SH-SY5Y (cell line): Measurements from ENCODE around the gene AGR3.

Source experiments
- GATA2 ChIP-seq: IDR thresholded peaks from 2 replicates; pipeline ENCODE4 v1.6.1; 2011; ENCODE audit warnings: mild to moderate bottlenecking, low read depth, low read length
- GATA3 ChIP-seq: IDR thresholded peaks from 2 replicates; pipeline ENCODE4 v1.6.1; 2011; ENCODE audit warnings: low read depth, mild to moderate bottlenecking, low read length, moderate library complexity

The AGR3 gene

DNA sequence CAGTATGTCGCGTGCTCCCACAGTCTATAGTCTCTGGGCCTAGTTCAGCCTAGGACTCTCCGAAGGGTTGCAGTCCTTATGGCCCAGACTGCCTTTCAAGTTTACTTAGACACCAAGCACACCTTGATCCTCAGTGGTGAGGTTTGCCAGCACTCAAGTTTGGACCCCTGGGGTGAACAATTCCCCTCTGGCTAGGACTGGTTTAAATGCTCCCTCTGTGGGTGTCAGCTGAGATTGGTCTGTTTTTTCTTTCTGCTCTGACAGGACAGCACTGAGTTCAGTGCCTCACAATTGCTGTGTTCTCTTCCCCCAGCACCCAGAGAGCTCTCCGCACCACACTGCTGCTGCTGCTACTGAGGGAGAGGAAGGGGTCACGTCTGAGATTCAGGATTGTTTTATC, 31.9 kb upstream of the AGR3 start:
- TF ChIP-seq GATA3: no peak
- no peak for TF ChIP-seq GATA2

DNA sequence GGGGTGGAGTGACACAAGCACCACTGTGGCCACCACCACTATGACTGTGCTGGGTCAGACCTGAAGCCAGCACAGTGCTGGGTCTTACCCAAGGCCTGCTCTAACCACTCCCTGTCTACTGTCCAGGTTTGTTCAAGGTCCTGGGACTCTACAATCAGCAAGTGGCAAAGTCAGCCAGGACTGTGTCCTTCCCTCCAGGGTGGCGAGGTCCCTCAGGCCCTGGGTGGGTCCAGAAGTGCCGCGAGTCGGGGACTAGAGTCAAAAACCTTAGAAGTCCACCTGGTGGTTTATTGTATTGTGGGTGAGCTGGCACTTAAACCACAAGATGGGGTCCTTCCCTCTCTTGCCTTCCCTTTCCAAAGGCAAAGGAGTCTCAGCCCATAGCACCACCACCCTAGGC, 30.8 kb upstream of the AGR3 start:
- TF ChIP-seq GATA2 (no peak), GATA3 (no peak)

DNA sequence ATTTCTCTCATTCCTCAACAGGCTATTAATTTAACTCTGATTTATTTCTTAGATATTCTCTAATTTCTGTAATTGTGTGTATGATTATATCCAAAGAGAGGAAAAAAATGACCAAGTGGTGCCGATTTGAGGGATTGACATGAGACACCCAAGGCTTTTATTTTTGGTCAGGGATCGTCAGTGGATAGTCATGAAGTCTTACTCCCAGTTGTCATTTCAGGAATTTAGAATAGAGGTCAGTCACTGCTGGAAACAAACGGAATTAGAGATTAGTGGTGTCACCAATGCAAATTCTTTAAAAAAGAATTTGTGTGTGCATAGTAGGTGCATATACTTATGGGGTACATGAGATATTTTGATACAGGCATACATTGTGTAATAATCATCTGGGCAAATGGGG, 26.8 kb upstream of the AGR3 start:
- TF ChIP-seq GATA2 (no peak), GATA3 (no peak)

DNA sequence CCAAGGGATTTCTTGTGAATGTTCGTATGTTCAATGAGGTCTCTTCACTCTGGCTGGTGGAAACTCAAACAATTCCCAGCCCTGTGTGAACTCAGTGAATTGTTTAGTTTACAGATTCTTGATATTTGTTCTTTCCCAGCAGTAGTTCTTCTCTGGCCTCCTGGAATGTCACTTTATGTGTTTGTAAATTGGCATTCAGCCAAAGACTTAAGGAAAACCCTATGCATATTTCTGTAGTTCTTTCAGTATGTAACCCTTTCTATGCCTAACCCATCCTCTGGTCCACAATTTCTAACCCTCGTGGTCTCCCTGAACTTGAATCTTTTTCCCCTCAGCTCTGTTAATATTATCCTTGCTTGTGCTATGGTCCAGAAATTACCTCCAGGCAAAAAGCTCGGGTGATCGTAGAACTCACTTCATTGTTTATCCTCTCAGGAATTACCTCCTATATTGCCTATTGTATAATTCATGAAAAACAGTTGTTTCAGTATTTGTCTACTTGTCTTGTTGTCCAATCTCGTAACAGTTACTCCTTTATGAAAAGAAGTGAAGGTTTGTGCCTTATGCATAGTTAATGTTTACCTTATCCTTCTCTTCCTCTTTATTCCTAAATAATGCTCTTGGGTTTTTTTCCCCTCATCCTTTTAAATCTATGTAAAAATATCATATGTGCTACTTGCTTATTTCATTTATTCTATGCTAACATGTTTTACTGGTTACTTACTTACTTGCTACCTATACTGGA, 23.7 kb upstream of the AGR3 start:
- no peak for TF ChIP-seq GATA2
- TF ChIP-seq GATA3: no peak

DNA sequence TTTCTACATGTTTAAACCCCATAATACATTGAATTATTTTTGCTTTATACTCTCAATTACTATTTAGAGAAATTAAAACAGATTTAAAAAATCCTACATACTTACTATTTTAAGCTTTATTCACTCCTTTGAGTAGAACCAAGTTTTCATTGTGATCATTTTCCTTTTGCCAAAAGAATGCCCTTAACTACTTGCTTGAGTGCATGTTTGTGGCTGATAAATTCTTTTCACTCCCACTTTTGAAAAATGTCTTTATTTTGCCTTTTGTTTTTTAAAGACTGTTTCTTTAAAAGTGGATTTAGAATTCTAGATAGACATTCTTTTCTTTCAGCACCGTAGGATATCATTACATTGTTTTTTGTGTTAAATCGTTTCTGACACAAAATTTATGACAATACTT, 22.3 kb upstream of the AGR3 start:
- TF ChIP-seq GATA2 (no peak), GATA3 (no peak)

DNA sequence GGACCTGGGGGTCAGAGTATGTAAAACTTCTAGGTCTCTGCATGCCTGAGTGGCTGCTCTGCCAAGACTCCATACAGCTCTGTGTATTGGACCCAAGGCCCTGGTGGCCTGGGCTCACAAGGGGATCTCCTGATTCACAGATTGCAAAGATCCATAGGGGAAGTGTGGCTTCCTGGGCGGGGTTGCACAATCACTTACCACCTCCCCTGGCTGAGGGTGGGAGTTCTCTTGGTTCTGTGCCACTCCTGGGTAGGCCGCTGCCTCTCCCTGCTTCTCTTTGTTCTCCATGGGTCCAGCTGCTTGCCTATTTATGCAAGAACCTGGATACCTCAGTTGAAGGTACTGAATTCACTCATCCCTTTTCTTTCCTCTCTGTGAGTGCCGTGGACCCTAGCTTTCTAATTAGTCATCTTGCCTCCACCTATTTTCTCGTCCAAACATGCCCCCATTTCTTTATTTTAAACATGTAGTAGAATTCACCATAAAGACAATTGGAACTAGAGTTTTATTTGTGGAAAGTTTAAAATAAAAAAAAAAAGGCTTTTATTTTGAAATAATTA, 18.5 kb upstream of the AGR3 start:
- TF ChIP-seq GATA3 (no peak), GATA2 (no peak)

DNA sequence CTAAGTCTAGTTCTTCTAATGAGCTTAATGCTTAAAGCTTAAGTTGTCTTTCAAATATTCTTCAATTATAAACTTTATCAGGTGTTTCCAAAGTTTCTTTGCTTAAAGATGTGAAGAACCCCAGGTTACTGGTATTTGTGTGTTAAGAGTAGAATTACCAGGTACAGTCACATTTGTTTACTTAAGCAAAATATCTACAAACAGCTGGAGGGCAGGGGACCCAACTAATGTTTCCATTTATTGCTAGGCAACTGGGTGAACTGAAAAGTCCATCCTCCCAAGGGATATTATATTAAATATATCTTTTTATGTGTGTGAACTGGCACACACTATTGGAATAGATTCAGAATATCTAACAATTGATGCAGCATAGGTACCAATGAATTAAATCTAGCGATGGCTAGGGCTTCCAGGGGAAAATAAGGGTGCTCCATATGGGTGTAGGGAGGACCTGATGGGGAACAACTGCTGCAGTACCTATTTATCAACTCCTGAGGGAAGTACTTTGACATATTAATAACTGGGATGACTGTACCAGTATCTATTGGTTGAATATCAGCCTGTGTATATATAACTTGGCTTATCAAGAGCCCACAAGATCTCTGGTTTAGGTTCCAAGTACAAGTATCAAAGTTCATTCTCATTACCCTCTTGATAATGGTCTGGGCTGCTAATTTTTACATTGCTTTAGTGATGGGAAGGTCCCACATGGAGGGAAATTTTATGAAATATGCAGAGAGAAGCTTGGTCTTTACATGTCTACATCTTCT, 10.3 kb upstream of the AGR3 start:
- TF ChIP-seq GATA3 (no peak), GATA2 (no peak)

DNA sequence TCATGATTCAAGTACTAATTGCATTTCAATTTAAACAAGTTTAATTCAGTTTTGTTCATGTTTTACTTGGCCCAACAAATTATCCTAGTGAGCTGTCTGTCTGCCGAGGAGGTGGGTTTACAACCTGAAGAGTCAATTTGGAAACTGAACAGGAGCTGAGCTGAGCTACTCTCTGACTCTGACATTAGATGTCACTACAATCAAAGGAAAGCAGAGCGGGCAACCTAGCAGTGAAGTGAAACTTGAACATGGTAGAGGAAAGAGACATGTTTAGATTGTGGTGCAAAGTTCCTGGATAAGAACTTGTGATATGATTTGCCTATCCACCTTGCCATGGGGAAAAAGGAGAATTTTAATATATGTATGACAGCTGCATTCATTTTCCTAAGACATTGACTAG, 9.6 kb upstream of the AGR3 start:
- no peak for TF ChIP-seq GATA3
- no peak for TF ChIP-seq GATA2

DNA sequence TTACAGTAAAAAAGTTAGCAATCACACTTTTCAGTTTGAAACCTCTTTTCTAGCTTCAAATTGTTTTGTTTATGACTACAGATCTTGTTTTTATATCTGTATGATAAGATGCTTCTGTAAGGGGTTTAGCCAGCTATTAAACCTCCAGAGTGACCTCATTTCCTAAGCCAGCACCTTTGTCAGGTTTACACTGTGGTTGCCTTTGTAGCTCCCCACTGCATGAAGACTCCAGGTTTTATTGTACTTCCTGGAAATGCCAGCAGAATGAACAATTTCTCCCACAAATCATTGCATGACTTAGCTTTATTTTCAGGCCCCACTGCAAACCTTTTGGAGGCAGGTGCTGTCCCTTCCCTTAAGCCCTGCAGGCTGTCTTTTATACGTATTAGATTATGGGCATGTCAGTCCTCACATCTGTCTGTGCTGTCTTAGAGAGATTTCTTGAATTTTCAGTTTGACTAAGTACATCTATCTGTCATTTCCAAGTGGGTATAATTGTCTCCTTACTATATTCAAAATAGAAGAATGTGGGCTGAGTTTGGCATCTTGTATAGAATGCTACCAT, 8.2 kb upstream of the AGR3 start:
- no peak for TF ChIP-seq GATA3
- no peak for TF ChIP-seq GATA2

DNA sequence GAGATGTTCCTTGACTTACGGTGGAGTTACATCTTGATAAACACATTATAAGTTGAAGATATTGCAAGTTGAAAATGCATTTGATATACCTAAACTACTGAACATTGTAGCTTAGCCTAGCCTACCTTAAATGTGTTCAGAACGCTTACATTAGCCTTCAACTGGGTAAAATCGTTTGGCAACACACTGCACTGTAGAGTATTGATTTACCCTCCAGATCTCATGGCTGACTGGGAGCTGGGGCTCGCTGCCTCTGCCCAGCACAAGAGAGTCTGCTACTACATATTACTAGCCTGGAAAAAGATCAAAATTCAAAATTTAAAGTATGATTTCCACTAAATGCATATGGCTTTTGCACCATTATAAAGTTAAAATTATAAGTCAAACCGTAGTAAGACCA, 7.5 kb upstream of the AGR3 start:
- TF ChIP-seq GATA3 (no peak), GATA2 (no peak)

DNA sequence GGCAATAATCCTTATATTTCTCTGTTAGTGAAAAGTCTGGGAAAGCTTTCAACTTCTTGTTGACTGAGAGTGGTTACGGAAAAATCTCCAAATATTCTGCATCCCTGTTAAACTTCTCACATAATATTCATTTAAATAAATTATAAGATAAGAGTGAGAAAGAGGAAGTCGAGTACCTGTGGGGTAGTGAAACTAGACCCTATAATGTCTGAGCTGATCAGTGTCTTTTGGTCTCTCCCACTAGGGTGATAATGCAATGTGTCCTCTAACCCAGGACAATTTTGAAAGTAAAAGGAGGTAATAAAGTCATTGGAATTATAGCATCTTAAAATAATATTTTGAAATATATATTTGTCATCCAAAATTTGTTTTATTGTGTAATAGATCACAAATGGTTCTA, 2.1 kb upstream of the AGR3 start:
- TF ChIP-seq GATA2 (no peak), GATA3 (no peak)

DNA sequence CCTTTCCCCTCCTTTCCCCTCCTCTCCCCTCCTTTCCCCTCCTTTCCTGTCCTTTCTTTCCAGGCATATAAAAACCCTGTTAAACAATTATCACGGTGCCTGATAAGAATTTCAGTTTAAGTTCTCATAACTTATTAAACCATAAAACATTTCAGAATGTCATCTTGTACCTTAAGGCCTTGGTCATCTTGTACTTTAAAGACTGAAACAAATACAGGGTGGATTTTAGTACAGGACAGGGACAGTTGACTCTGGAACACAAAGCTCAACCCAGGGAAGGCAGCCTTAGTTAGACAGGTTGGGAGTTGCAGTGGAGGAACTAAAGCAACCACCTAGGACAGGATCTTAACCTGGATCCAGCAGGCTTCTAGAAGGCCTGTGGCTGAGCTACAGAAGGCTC, 1.2 kb downstream of the AGR3 start:
- no peak for TF ChIP-seq GATA3
- TF ChIP-seq GATA2: no peak

DNA sequence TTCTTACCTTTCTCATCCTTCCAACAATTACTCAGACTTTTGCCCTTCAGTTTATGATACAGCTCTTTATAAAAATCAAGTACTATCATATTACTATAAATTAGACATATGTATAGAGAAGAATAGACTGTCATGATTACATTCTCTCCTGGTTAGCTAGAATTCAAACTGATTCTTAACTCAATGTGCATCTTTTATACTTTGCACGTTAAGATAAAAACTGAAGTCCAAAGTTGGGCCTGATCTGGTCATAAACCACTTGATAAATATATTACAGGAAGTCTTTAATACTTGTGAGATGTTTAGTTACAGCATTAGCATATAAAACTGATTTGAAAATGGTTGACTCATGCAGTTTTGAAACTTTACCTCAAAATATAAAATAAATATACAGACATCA, 2.6 kb downstream of the AGR3 start:
- TF ChIP-seq GATA3: no peak
- TF ChIP-seq GATA2: no peak

DNA sequence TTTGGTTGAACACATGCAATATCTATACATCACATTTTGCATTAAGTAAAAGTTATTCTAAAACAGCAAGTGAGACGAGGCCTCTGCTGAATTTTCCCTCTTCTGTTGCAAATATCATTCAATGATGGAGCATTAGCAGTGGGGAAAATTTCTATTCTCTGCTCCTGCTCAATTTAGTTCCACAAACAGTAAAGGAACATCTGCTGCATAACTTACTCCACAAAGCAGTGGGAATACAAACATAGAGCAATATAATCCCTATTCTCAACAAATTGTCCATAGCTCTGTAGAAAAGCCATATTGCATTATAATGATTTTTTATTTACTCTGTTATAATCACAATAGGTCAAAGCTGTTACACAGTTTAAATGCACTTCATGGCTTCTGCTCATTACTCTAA, 5.9 kb downstream of the AGR3 start:
- TF ChIP-seq GATA2 (no peak), GATA3 (no peak)

DNA sequence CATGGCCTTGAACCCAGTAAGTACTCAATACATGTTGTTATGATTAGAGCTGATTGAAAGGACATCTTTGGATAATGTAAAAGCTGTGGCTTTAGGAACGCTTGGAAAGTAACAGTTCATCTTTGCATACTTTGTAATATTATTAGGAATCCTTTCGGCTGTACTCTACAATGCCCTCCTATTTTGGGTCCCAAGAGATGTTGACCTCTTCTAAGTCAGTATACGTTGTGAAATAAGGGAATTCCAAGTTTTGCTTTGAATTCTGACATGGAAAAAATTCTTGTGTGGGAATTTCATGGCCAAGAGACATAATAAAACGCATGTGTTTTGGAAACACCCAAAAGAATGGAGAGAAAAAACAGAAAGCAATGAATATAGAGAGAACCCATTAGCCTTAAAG, 7.7 kb downstream of the AGR3 start:
- TF ChIP-seq GATA2: no peak
- no peak for TF ChIP-seq GATA3
